ENCODE measurements around the gene LRRC52. TPM values are rescaled to one million over a fixed set of nuclear protein-coding genes. Genes with fewer than 3 reads are reported as not detected.

Gene LRRC52
- total RNA-seq, 1 donor from 2014 or later = not detected

- Histone ChIP-seq H3K27me3 (no peaks in the 10 kb centered on the region), H3K36me3 (no peaks in the 10 kb centered on the region), H3K9me3 (no peaks in the 10 kb centered on the region), H3K4me1 (no peaks in the 10 kb centered on the region), H3K27ac (no peak overlapping the region), H3K4me3 (no peak overlapping the region)
- intact Hi-C loops (cut with DNase I) = no loop called here
- DNase-seq (ENCODE audit: extremely low spot score in 2 of 2) = no peak
- no peak for TF ChIP-seq POLR2A (IDR thresholded peaks at IDR 0.05)
- no peak for TF ChIP-seq CTCF (IDR thresholded peaks at IDR 0.05)
- no peak for TF ChIP-seq POLR2AphosphoS5 (IDR thresholded peaks at IDR 0.05; ENCODE audit: insufficient read depth in 1 of 2, low read depth in 1 of 2)
Measured at GRCh38 chr1:165573787-165574186, 30.0 kb downstream of the LRRC52 start.

GRCh38 chr1:165574295-165574694 lies 30.5 kb downstream of the LRRC52 start:
- intact Hi-C loops (cut with DNase I) = no loop called here
- Histone ChIP-seq H3K9me3 (no peaks in the 10 kb centered on the region), H3K36me3 (no peaks in the 10 kb centered on the region), H3K4me3 (no peak overlapping the region), H3K27ac (no peak overlapping the region), H3K27me3 (no peaks in the 10 kb centered on the region), H3K4me1 (no peaks in the 10 kb centered on the region)
- TF ChIP-seq POLR2AphosphoS5 (IDR thresholded peaks at IDR 0.05; ENCODE audit: insufficient read depth in 1 of 2, low read depth in 1 of 2) = no peak
- TF ChIP-seq POLR2A (IDR thresholded peaks at IDR 0.05) = no peak
- TF ChIP-seq CTCF (IDR thresholded peaks at IDR 0.05) = no peak
- DNase-seq (ENCODE audit: extremely low spot score in 2 of 2) = no peak

GRCh38 chr1:165575468-165576099 lies 31.8 kb downstream of the LRRC52 start:
- Histone ChIP-seq H3K9me3 (no peaks in the 10 kb centered on the region), H3K4me3 (no peak overlapping the region), H3K36me3 (no peaks in the 10 kb centered on the region), H3K4me1 (no peaks in the 10 kb centered on the region), H3K27ac (no peak overlapping the region), H3K27me3 (no peaks in the 10 kb centered on the region)
- intact Hi-C loops (cut with DNase I) = no loop called here
- TF ChIP-seq POLR2A (IDR thresholded peaks at IDR 0.05) = no peak
- no peak for TF ChIP-seq CTCF (IDR thresholded peaks at IDR 0.05)
- no peak for TF ChIP-seq POLR2AphosphoS5 (IDR thresholded peaks at IDR 0.05; ENCODE audit: insufficient read depth in 1 of 2, low read depth in 1 of 2)
- DNase-seq (ENCODE audit: extremely low spot score in 2 of 2) = no peak

GRCh38 chr1:165576536-165576935 lies 32.7 kb downstream of the LRRC52 start:
- Histone ChIP-seq H3K27me3 (no peaks in the 10 kb centered on the region), H3K4me3 (no peak overlapping the region), H3K4me1 (no peaks in the 10 kb centered on the region), H3K27ac (no peak overlapping the region), H3K36me3 (no peaks in the 10 kb centered on the region), H3K9me3 (no peaks in the 10 kb centered on the region)
- TF ChIP-seq POLR2AphosphoS5 (IDR thresholded peaks at IDR 0.05; ENCODE audit: insufficient read depth in 1 of 2, low read depth in 1 of 2) (no peak), CTCF (IDR thresholded peaks at IDR 0.05) (no peak), POLR2A (IDR thresholded peaks at IDR 0.05) (no peak)
- DNase-seq (ENCODE audit: extremely low spot score in 2 of 2) = no peak
- intact Hi-C loops (cut with DNase I) = no loop called here

- Histone ChIP-seq H3K36me3 (no peaks in the 10 kb centered on the region), H3K9me3 (no peaks in the 10 kb centered on the region), H3K4me3 (no peak overlapping the region), H3K4me1 (no peaks in the 10 kb centered on the region), H3K27ac (no peak overlapping the region), H3K27me3 (no peaks in the 10 kb centered on the region)
- intact Hi-C loops (cut with DNase I) = no loop called here
- no peak for DNase-seq (ENCODE audit: extremely low spot score in 2 of 2)
- TF ChIP-seq POLR2A (IDR thresholded peaks at IDR 0.05) = no peak
- TF ChIP-seq POLR2AphosphoS5 (IDR thresholded peaks at IDR 0.05; ENCODE audit: insufficient read depth in 1 of 2, low read depth in 1 of 2) = no peak
- TF ChIP-seq CTCF (IDR thresholded peaks at IDR 0.05) = no peak
Measured at GRCh38 chr1:165577707-165578106, 33.9 kb downstream of the LRRC52 start.
